CD14-positive monocyte (primary cell): ENCODE data around the gene SLC47A1. TPM values are rescaled to one million over a fixed set of nuclear protein-coding genes. Genes with fewer than 3 reads are reported as not detected.
A peak's percentile ranks its signal among the peaks of the same experiment; 100 is the strongest.

Experiments used
- DNase-seq, 3 donors: peaks; one replicate each; pipeline ENCODE4 v3.0.0-alpha.2; 2011 to 2022
- H2AFZ ChIP-seq: 2 replicates; pipeline ENCODE4 v1.6.0; 2012; ENCODE audit warnings: mild to moderate bottlenecking, low read depth, low read length, inconsistent platforms; ENCODE audit not compliant: insufficient read depth, poor library complexity, severe bottlenecking
- H3K27ac ChIP-seq, 2 donors: 1 replicate in 1 of 2; 2 replicates in 1 of 2; pipeline ENCODE4 v1.5.1; 2012 to 2013; ENCODE audit warnings: low read length in 2 of 2, control low read depth in 1 of 2, inconsistent platforms in 1 of 2, low read depth in 1 of 2, mild to moderate bottlenecking in 1 of 2
- H3K27me3 ChIP-seq, 2 donors: one replicate each; pipeline versions ENCODE4 v1.6.0 to v1.6.1; 2011 to 2013; ENCODE audit warnings: low read length in 2 of 2; ENCODE audit not compliant: control insufficient read depth in 2 of 2, insufficient read depth in 2 of 2
- H3K36me3 ChIP-seq, 2 donors: replicated peaks in 1 of 2; 1 replicate in 1 of 2; 2 replicates in 1 of 2; pipeline versions ENCODE4 v1.5.1 to v1.6.1; 2012 to 2013; ENCODE audit warnings: low read length in 2 of 2, control low read depth in 1 of 2, inconsistent platforms in 1 of 2, mild to moderate bottlenecking in 1 of 2; ENCODE audit not compliant: insufficient read depth in 2 of 2, control insufficient read depth in 1 of 2
- H3K4me1 ChIP-seq, 2 donors: 1 replicate in 1 of 2; 2 replicates in 1 of 2; pipeline versions ENCODE4 v1.5.1 to v1.6.1; 2012 to 2013; ENCODE audit warnings: low read length in 2 of 2, control low read depth in 1 of 2, inconsistent platforms in 1 of 2, mild to moderate bottlenecking in 1 of 2, moderate library complexity in 1 of 2; ENCODE audit not compliant: insufficient read depth in 2 of 2, control insufficient read depth in 1 of 2
- H3K4me2 ChIP-seq: replicated peaks from 2 replicates; pipeline ENCODE3; 2012; ENCODE audit warnings: low read length, moderate library complexity, mild to moderate bottlenecking; ENCODE audit not compliant: poor library complexity, severe bottlenecking; ENCODE audit errors: extremely low read depth
- H3K4me3 ChIP-seq, 3 experiments: fragments of 200-600 bp in 1 of 3; sonication (generic) in 1 of 3; replicated peaks in 1 of 3; 1 replicate in 2 of 3; 2 replicates in 1 of 3; pipeline ENCODE4 v1.5.1; 2011 to 2013; ENCODE audit warnings: low read length in 3 of 3, mild to moderate bottlenecking in 3 of 3, control low read depth in 2 of 3, low read depth in 2 of 3, inconsistent platforms in 1 of 3, moderate library complexity in 1 of 3
- H3K79me2 ChIP-seq: 2 replicates; pipeline ENCODE4 v1.6.0; 2012; ENCODE audit warnings: mild to moderate bottlenecking, control low read depth, inconsistent platforms, low read length, moderate library complexity; ENCODE audit not compliant: insufficient read depth
- H3K9ac ChIP-seq: 2 replicates; pipeline ENCODE4 v1.6.0; 2017; ENCODE audit warnings: low read length, mild to moderate bottlenecking; ENCODE audit not compliant: insufficient read depth, poor library complexity, severe bottlenecking
- H3K9me3 ChIP-seq, 2 donors: replicated peaks in 1 of 2; 1 replicate in 1 of 2; 2 replicates in 1 of 2; pipeline versions ENCODE4 v1.5.1 to v1.6.1; 2012 to 2013; ENCODE audit warnings: low read length in 2 of 2, control low read depth in 1 of 2; ENCODE audit not compliant: control insufficient read depth in 1 of 2, insufficient read depth in 1 of 2
- H4K20me1 ChIP-seq: 2 replicates; pipeline ENCODE4 v1.6.0; 2012; ENCODE audit warnings: mild to moderate bottlenecking, low read length, control low read depth, moderate library complexity; ENCODE audit not compliant: insufficient read depth
- H3K27ac Mint-ChIP-seq, 7 donors: one replicate each; pipeline ENCODE4 v1.8.0; 2020; ENCODE audit warnings: mild to moderate bottlenecking in 7 of 7, mixed read lengths in 7 of 7, moderate library complexity in 6 of 7, inconsistent platforms in 2 of 7
- H3K27me3 Mint-ChIP-seq, 3 donors: one replicate each; pipeline ENCODE4 v1.8.0; 2021 to 2022; ENCODE audit warnings: low read depth in 3 of 3, mild to moderate bottlenecking in 3 of 3, mixed read lengths in 3 of 3, moderate library complexity in 3 of 3, inconsistent platforms in 1 of 3
- H3K36me3 Mint-ChIP-seq, 2 donors: one replicate each; pipeline ENCODE4 v1.8.0; 2020; ENCODE audit warnings: mixed read lengths in 2 of 2, inconsistent platforms in 1 of 2, mild to moderate bottlenecking in 1 of 2
- H3K4me1 Mint-ChIP-seq: one replicate; pipeline ENCODE4 v1.8.0; 2020; ENCODE audit warnings: mild to moderate bottlenecking, mixed read lengths
- H3K4me3 Mint-ChIP-seq, 2 donors: one replicate each; pipeline ENCODE4 v1.8.0; 2020; ENCODE audit warnings: mild to moderate bottlenecking in 2 of 2, mixed read lengths in 2 of 2, moderate library complexity in 1 of 2
- H3K9me3 Mint-ChIP-seq, 7 donors: one replicate each; pipeline ENCODE4 v1.8.0; 2020 to 2022; ENCODE audit warnings: mixed read lengths in 7 of 7, mild to moderate bottlenecking in 6 of 7, moderate library complexity in 6 of 7, inconsistent platforms in 2 of 7
- WGBS: methylation state at CpG from one replicate; pipeline ENCODE4 v1.1.5; 2013; ENCODE audit warnings: missing lambda C conversion rate; ENCODE audit not compliant: insufficient coverage; 5-methylcytosine and 5-hydroxymethylcytosine counted together
- intact Hi-C, 2 donors: fragments of 100-400 bp; cut with micrococcal nuclease; formaldehyde crosslinking; loops; one replicate each; pipeline versions ENCODE4 v1.15.0 to v1.15.1; 2023
- polyA plus RNA-seq, 3 donors: library from polyadenylated mRNA; depleted of rRNA in 1 of 3; unstranded in 2 of 3; stranded (reverse) in 1 of 3; fragments of 300-500 nt in 2 of 3; fragments of >200 nt in 1 of 3; fragmentation: Illumina TruSeq in 2 of 3; gene quantifications; 1 replicate in 2 of 3; 2 replicates in 1 of 3; pipeline ENCODE4 v1.2.3, GENCODE V29; 2012 to 2021
- TF ChIP-seq, protein P1 (sequence below): fragments of 200-600 bp; IDR thresholded peaks from one replicate; pipeline ENCODE4 v1.8.0; 2022; ENCODE audit warnings: antibody characterized with exemption, mild to moderate bottlenecking

The SLC47A1 gene
- polyA plus RNA-seq, 3 donors: 0.44 to 2.0 (median 0.49) TPM

DNA sequence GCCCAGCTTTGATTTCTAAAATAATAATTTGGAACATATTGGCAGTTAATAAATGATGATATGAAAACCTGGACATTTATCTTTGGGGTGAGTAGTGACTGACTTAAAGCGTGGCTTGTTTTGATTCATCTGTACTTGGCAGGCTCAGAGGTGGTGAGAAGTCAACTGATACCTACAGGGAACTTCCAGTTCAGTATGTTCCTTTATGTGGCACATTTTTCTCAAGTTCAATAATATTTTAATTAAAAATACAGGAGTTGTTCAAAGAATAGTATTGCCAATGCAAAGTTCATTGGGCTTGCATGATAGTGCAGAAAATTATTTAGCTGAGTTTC, 34.3 kb downstream of the SLC47A1 start:
- WGBS: 100% methylated on average over 1 of the region's 1 CpG
- H3K9me3 Mint-ChIP-seq: peaks cover 0 to 3% (median 0%) of the 10 kb centered on the region in 7 donors
- no peak overlapping the region for H3K4me3 ChIP-seq
- no peak overlapping the region for H3K27ac Mint-ChIP-seq
- no peak overlapping the region for H3K9ac ChIP-seq
- no peaks in the 10 kb centered on the region for H3K36me3 ChIP-seq
- peaks cover 14% of the 10 kb centered on the region in 2 donors for H3K4me1 ChIP-seq
- TF ChIP-seq, protein P1, sequence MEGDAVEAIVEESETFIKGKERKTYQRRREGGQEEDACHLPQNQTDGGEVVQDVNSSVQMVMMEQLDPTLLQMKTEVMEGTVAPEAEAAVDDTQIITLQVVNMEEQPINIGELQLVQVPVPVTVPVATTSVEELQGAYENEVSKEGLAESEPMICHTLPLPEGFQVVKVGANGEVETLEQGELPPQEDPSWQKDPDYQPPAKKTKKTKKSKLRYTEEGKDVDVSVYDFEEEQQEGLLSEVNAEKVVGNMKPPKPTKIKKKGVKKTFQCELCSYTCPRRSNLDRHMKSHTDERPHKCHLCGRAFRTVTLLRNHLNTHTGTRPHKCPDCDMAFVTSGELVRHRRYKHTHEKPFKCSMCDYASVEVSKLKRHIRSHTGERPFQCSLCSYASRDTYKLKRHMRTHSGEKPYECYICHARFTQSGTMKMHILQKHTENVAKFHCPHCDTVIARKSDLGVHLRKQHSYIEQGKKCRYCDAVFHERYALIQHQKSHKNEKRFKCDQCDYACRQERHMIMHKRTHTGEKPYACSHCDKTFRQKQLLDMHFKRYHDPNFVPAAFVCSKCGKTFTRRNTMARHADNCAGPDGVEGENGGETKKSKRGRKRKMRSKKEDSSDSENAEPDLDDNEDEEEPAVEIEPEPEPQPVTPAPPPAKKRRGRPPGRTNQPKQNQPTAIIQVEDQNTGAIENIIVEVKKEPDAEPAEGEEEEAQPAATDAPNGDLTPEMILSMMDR: no peak
- no peak overlapping the region for H3K4me2 ChIP-seq
- intact Hi-C loops: no loop called here
- H3K9me3 ChIP-seq: no peaks in the 10 kb centered on the region
- no peaks in the 10 kb centered on the region for H3K36me3 Mint-ChIP-seq
- H3K4me3 Mint-ChIP-seq: no peak overlapping the region
- no peaks in the 10 kb centered on the region for H4K20me1 ChIP-seq
- no peaks in the 10 kb centered on the region for H3K27me3 ChIP-seq
- H2AFZ ChIP-seq: no peak overlapping the region
- H3K27me3 Mint-ChIP-seq: peaks cover 0 to 8% (median 1%) of the 10 kb centered on the region in 3 donors
- H3K79me2 ChIP-seq: no peaks in the 10 kb centered on the region
- H3K27ac ChIP-seq: no peak overlapping the region
- peaks cover 22% of the 10 kb centered on the region for H3K4me1 Mint-ChIP-seq
- DNase-seq: no peak

DNA sequence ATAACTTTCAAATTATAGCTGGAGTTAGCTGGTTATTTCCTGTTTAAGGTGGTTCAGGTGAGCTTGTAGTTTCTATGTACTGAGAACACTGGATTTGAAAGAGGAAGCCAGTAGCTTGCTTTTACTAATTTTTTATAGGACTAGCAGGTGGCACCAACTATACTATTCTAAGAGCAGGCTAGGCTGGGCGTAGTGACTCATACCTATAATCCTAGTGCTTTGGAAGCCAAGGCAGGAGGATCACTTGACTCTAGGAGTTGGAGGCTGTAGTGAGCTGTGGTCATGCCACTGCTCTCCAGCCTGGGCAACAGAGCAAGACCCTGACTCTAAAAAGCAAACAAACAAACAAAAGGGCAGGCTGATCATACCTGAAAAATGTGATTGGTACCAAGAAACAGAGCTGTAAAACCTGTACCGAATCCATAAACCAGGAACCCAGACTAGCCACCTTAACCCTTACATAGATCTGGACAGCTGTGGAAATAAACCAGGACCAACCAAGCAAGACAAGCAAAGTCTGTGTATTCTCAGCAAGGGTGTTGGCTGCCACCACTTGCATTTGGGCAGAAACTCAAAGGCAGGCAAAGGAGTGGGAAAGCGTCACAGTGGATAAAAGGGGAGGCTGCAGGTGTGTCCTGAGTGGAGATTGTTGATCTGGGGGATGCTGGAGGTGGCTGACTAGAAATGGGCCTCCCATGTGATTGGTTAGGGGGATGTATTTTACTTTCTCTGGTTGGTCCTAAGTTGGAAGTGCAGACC, 36.3 kb downstream of the SLC47A1 start:
- H2AFZ ChIP-seq: peak overlapping the region; percentile 36
- H3K79me2 ChIP-seq: no peaks in the 10 kb centered on the region
- no peaks in the 10 kb centered on the region for H3K36me3 ChIP-seq
- WGBS: 58% methylated on average over 2 of the region's 3 CpGs
- Mint-ChIP-seq H3K4me1 (peaks cover 26% of the 10 kb centered on the region), H3K36me3 (no peaks in the 10 kb centered on the region), H3K27me3 (peaks cover 0 to 6% (median 1%) of the 10 kb centered on the region in 3 donors), H3K27ac (peak overlapping the region in 2 of 7 donors; percentile 5 to 21), H3K4me3 (peak overlapping the region in 1 of 2 donors; percentile 8), H3K9me3 (peaks cover 0 to 4% (median 0%) of the 10 kb centered on the region in 7 donors)
- no peak overlapping the region for H3K9ac ChIP-seq
- H3K9me3 ChIP-seq: no peaks in the 10 kb centered on the region
- intact Hi-C loops: no loop called here
- peaks cover 14% of the 10 kb centered on the region in 2 donors for H3K4me1 ChIP-seq
- DNase-seq: no peak
- no peaks in the 10 kb centered on the region for H4K20me1 ChIP-seq
- no peaks in the 10 kb centered on the region for H3K27me3 ChIP-seq
- no peak overlapping the region for H3K27ac ChIP-seq
- H3K4me2 ChIP-seq: no peak overlapping the region
- TF ChIP-seq, protein P1: no peak
- H3K4me3 ChIP-seq: no peak overlapping the region
